BE2C (cell line): Measurements from ENCODE around the gene CAPN13.

ENCODE experiments used
- DNase-seq: peaks from one replicate; pipeline ENCODE4 v3.0.0-alpha.2; 2020
- H3K27me3 ChIP-seq: fragments of 250-450 bp; sonication (Bioruptor Pico); 2 replicates; pipeline ENCODE4 v1.5.1; 2020; ENCODE audit warnings: mild to moderate bottlenecking
- H3K36me3 ChIP-seq: fragments of 250-450 bp; sonication (Bioruptor Pico); 2 replicates; pipeline ENCODE4 v1.5.1; 2020; ENCODE audit warnings: mild to moderate bottlenecking
- H3K4me1 ChIP-seq: fragments of 250-450 bp; sonication (Bioruptor Pico); 2 replicates; pipeline ENCODE4 v1.5.1; 2020
- H3K4me3 ChIP-seq: 2 replicates; pipeline ENCODE4 v1.5.1; 2011; ENCODE audit warnings: low read depth, low read length
- H3K9me3 ChIP-seq: fragments of 250-450 bp; sonication (Bioruptor Pico); 2 replicates; pipeline ENCODE4 v1.5.1; 2020
- CTCF ChIP-seq: IDR thresholded peaks from 2 replicates; pipeline ENCODE4 v1.5.1; 2012; ENCODE audit warnings: mild to moderate bottlenecking, low read depth, low read length

Gene CAPN13

GRCh38 chr2:30757749-30758148, 49.5 kb downstream of the CAPN13 start:
- TF ChIP-seq CTCF, result no peak

GRCh38 chr2:30756971-30757370, 50.3 kb downstream of the CAPN13 start:
- Histone ChIP-seq H3K36me3 (no peaks in the 10 kb centered on the region), H3K9me3 (no peaks in the 10 kb centered on the region), H3K27me3 (no peaks in the 10 kb centered on the region), H3K4me3 (no peak overlapping the region), H3K4me1 (peaks cover 27% of the 10 kb centered on the region)
- no peak for TF ChIP-seq CTCF
- no peak for DNase-seq

More at GRCh38 chr2:30757749-30758148, 49.5 kb downstream of the CAPN13 start:
- DNase-seq, result no peak
- peaks cover 27% of the 10 kb centered on the region for H3K4me1 ChIP-seq
- no peaks in the 10 kb centered on the region for H3K9me3 ChIP-seq
- H3K27me3 ChIP-seq, result no peaks in the 10 kb centered on the region
- no peak overlapping the region for H3K4me3 ChIP-seq
- H3K36me3 ChIP-seq, result no peaks in the 10 kb centered on the region

GRCh38 chr2:30756051-30756719, 51.1 kb downstream of the CAPN13 start:
- no peaks in the 10 kb centered on the region for H3K27me3 ChIP-seq
- no peak for TF ChIP-seq CTCF
- DNase-seq, result peak; percentile 86
- no peaks in the 10 kb centered on the region for H3K9me3 ChIP-seq
- peaks cover 27% of the 10 kb centered on the region for H3K4me1 ChIP-seq
- H3K36me3 ChIP-seq, result no peaks in the 10 kb centered on the region
- H3K4me3 ChIP-seq, result peak overlapping the region; percentile 23; the same call in 1 of the 2 replicates

- no peak for DNase-seq
- Histone ChIP-seq H3K9me3 (no peaks in the 10 kb centered on the region), H3K4me1 (peaks cover 27% of the 10 kb centered on the region), H3K36me3 (no peaks in the 10 kb centered on the region), H3K27me3 (no peaks in the 10 kb centered on the region), H3K4me3 (no peak overlapping the region)
- TF ChIP-seq CTCF, result no peak
Observed at GRCh38 chr2:30753630-30754029, 53.6 kb downstream of the CAPN13 start.

GRCh38 chr2:30752811-30753210, 54.4 kb downstream of the CAPN13 start:
- no peak for TF ChIP-seq CTCF
- no peaks in the 10 kb centered on the region for H3K36me3 ChIP-seq
- no peak overlapping the region for H3K4me3 ChIP-seq
- no peaks in the 10 kb centered on the region for H3K27me3 ChIP-seq
- H3K4me1 ChIP-seq, result peaks cover 21% of the 10 kb centered on the region
- DNase-seq, result no peak
- no peaks in the 10 kb centered on the region for H3K9me3 ChIP-seq

- no peak for DNase-seq
- TF ChIP-seq CTCF, result no peak
- Histone ChIP-seq H3K36me3 (no peaks in the 10 kb centered on the region), H3K9me3 (no peaks in the 10 kb centered on the region), H3K4me1 (no peaks in the 10 kb centered on the region; the same call in 1 of the 2 replicates), H3K27me3 (no peaks in the 10 kb centered on the region), H3K4me3 (no peak overlapping the region)
Observed at GRCh38 chr2:30747206-30747605, 60.0 kb downstream of the CAPN13 start.
